HepG2 (cell line): Measurements from ENCODE around the gene YIPF2. TPM values are rescaled to one million over a fixed set of nuclear protein-coding genes. Genes with fewer than 3 reads are reported as not detected.

Experiments
- ATAC-seq: fragments of 200-7000 bp; cut with Tn5 transposase; 3 replicates; pipeline ENCODE4 v1.9.1; 2020; ENCODE audit warnings: mild to moderate bottlenecking, moderate library complexity
- BruUV-seq: library from RNA; stranded (reverse); fragments of 400-500 nt; replicated peaks from 2 replicates; lab custom pipeline; 2021; lab: Mats Ljungman, UMichigan
- CTCF ChIA-PET: fragments of 300-600 bp; formaldehyde crosslinking; extraction: SDS; loops from one replicate; lab custom pipeline; 2021; ENCODE audit warnings: low total read pairs, inconsistent platforms, low intra/inter-chr PET ratio; lab: Yijun Ruan, JAX
- POLR2A ChIA-PET: fragments of 350-600 bp; sonication (Branson Sonifier 250); formaldehyde crosslinking; loops from one replicate; lab custom pipeline; 2020; ENCODE audit warnings: antibody characterized with exemption, inconsistent platforms; lab: Yijun Ruan, JAX
- DNase-seq: peaks from one replicate; pipeline ENCODE4 v3.0.0-alpha.2; 2015; ENCODE audit warnings: low spot score
- FAIRE-seq: peaks from 3 replicates; lab custom pipeline; 2011; peaks lifted over from hg19 to GRCh38; lab: Jason Lieb, UNC
- H2AFZ ChIP-seq: one replicate; pipeline ENCODE4 v1.6.1; 2011; ENCODE audit warnings: low read length, inconsistent platforms
- H3K27ac ChIP-seq: fragments of 300-600 bp; 3 replicates; pipeline ENCODE4 v1.8.0; 2011; ENCODE audit warnings: mixed run types, mild to moderate bottlenecking, mixed read lengths, low read length, inconsistent platforms; ENCODE audit not compliant: insufficient read depth; ENCODE audit errors: extremely low read length
- H3K27me3 ChIP-seq, 2 experiments: fragments of 200-600 bp in 1 of 2; 2 replicates in 1 of 2; 3 replicates in 1 of 2; pipeline versions ENCODE4 v1.6.0 to v1.8.0; 2011; ENCODE audit warnings: low read length in 2 of 2, mild to moderate bottlenecking in 2 of 2, moderate library complexity in 2 of 2, inconsistent platforms in 1 of 2; ENCODE audit not compliant: insufficient read depth in 2 of 2, control insufficient read depth in 1 of 2
- H3K36me3 ChIP-seq, 2 experiments: fragments of 200-600 bp in 1 of 2; replicated peaks in 1 of 2; 2 replicates in 1 of 2; 3 replicates in 1 of 2; pipeline versions ENCODE4 v1.5.1 to v1.8.0; 2011; ENCODE audit warnings: low read length in 2 of 2, inconsistent platforms in 1 of 2; ENCODE audit not compliant: insufficient read depth in 2 of 2, control insufficient read depth in 1 of 2
- H3K4me1 ChIP-seq: 2 replicates; pipeline ENCODE4 v1.5.1; 2012; ENCODE audit warnings: low read length, inconsistent platforms; ENCODE audit not compliant: insufficient read depth
- H3K4me2 ChIP-seq: 2 replicates; pipeline ENCODE4 v1.6.0; 2011; ENCODE audit warnings: low read depth, low read length, inconsistent platforms
- H3K4me3 ChIP-seq, 3 experiments: fragments of 200-600 bp in 1 of 3; sonication (generic), shearing (Covaris generic) in 1 of 3; replicated peaks in 1 of 3; 2 replicates each; pipeline ENCODE4 v1.5.1; 2011 to 2016; ENCODE audit warnings: low read length in 3 of 3, inconsistent platforms in 2 of 3, low read depth in 2 of 3, mild to moderate bottlenecking in 2 of 3, control low read depth in 1 of 3, mixed read lengths in 1 of 3; ENCODE audit not compliant: insufficient read depth in 1 of 3
- H3K79me2 ChIP-seq: one replicate; pipeline ENCODE4 v1.6.1; 2011; ENCODE audit warnings: low read length, inconsistent platforms; ENCODE audit not compliant: insufficient read depth
- H3K9ac ChIP-seq: 2 replicates; pipeline ENCODE4 v1.6.0; 2011; ENCODE audit warnings: mild to moderate bottlenecking, low read depth, low read length, inconsistent platforms; ENCODE audit not compliant: insufficient read depth
- H3K9me3 ChIP-seq: 2 replicates; pipeline ENCODE4 v1.5.1; 2012; ENCODE audit warnings: mild to moderate bottlenecking, low read length
- H4K20me1 ChIP-seq: 2 replicates; pipeline ENCODE4 v1.6.0; 2011; ENCODE audit warnings: inconsistent platforms, mild to moderate bottlenecking, low read length, moderate library complexity; ENCODE audit not compliant: insufficient read depth
- ATM ChIP-seq: fragments of 450-650 bp; IDR thresholded peaks from 2 replicates; pipeline ENCODE4 v1.7.1; 2017; ENCODE audit warnings: mild to moderate bottlenecking, borderline replicate concordance
- ESRRA ChIP-seq: sonication (generic); formaldehyde crosslinking; IDR thresholded peaks from 2 replicates; pipeline ENCODE4 v1.5.1; 2020; ENCODE audit warnings: mild to moderate bottlenecking, low read depth, missing genetic modification reagents
- GTF3A ChIP-seq: sonication (generic); formaldehyde crosslinking; conservative IDR thresholded peaks from 2 replicates; pipeline ENCODE4 v1.4.0; 2020; ENCODE audit warnings: mild to moderate bottlenecking, missing genetic modification reagents
- IKZF4 ChIP-seq: sonication (generic); formaldehyde crosslinking; IDR thresholded peaks from 2 replicates; pipeline ENCODE4 v1.5.1; 2020; ENCODE audit warnings: borderline replicate concordance, mild to moderate bottlenecking, low read depth, missing genetic modification reagents; ENCODE audit errors: not compliant biosample characterization
- PRDM4 ChIP-seq: sonication (generic); formaldehyde crosslinking; IDR thresholded peaks from 2 replicates; pipeline ENCODE4 v1.9.0; 2021; ENCODE audit warnings: missing genetic modification reagents, borderline replicate concordance
- SAP130 ChIP-seq: IDR thresholded peaks from 2 replicates; pipeline ENCODE4 v1.6.1; 2016; ENCODE audit warnings: low read depth
- SMAD1 ChIP-seq: sonication (generic); formaldehyde crosslinking; IDR thresholded peaks from 2 replicates; pipeline ENCODE4 v1.4.0; 2020; ENCODE audit warnings: missing genetic modification reagents, low read depth, mild to moderate bottlenecking, borderline replicate concordance
- TEAD3 ChIP-seq: optimal IDR thresholded peaks from 2 replicates; pipeline ENCODE3; 2016; ENCODE audit warnings: borderline replicate concordance
- ZBED4 ChIP-seq: sonication (generic); formaldehyde crosslinking; IDR thresholded peaks from 2 replicates; pipeline ENCODE4 v1.4.0; 2020; ENCODE audit warnings: missing genetic modification reagents, borderline replicate concordance
- ZNF33B ChIP-seq: sonication (generic); formaldehyde crosslinking; IDR thresholded peaks from 2 replicates; pipeline ENCODE4 v1.5.1; 2020; ENCODE audit warnings: mild to moderate bottlenecking, missing genetic modification reagents
- ZNF362 ChIP-seq: sonication (generic); formaldehyde crosslinking; IDR thresholded peaks from 2 replicates; pipeline ENCODE4 v1.4.0; 2020; ENCODE audit warnings: missing genetic modification reagents, mild to moderate bottlenecking, borderline replicate concordance
- ZNF564 ChIP-seq: sonication (generic); formaldehyde crosslinking; IDR thresholded peaks from 2 replicates; pipeline ENCODE4 v1.8.1; 2023; ENCODE audit warnings: mild to moderate bottlenecking, missing genetic modification reagents
- ZNF670 ChIP-seq: sonication (generic); formaldehyde crosslinking; IDR thresholded peaks from 2 replicates; pipeline ENCODE4 v1.8.0; 2022; ENCODE audit warnings: mild to moderate bottlenecking, missing genetic modification reagents, borderline replicate concordance
- WGBS: methylation state at CpG from one replicate; pipeline ENCODE4 v1.1.6; 2017; ENCODE audit warnings: low lambda C conversion rate; 5-methylcytosine and 5-hydroxymethylcytosine counted together
- in situ Hi-C: cut with HindIII; loops from 2 replicates; pipeline ENCODE4 v1.10.0; 2017; ENCODE audit warnings: low pct_unique_long_range_greater_than_20kb; ENCODE audit not compliant: extremely low pct_ligation_motif_present
- intact Hi-C: fragments of 100-400 bp; cut with micrococcal nuclease; formaldehyde crosslinking; loops from one replicate; pipeline ENCODE4 v1.10.0; 2022; ENCODE audit not compliant: unreplicated experiment
- polyA plus RNA-seq, 8 experiments: library from polyadenylated mRNA; depleted of rRNA in 3 of 8; stranded (reverse) in 7 of 8; unstranded in 1 of 8; fragments of >200 nt; fragmentation: Illumina TruSeq in 4 of 8; extraction: Trizol in 4 of 8; gene quantifications; 2 replicates each; pipeline versions ENCODE4 v1.2.1 to v1.2.3, GENCODE V29; 2011 to 2016; ENCODE audit warnings: low read depth in 4 of 8, missing spikeins in 1 of 8, mixed read lengths in 1 of 8; ENCODE audit not compliant: insufficient read depth in 1 of 8
- total RNA-seq, 5 experiments: library from RNA; depleted of rRNA; stranded (reverse); fragments of >200 nt; fragmentation: Illumina TruSeq; extraction: Trizol; gene quantifications; 2 replicates each; pipeline ENCODE4 v1.2.3, GENCODE V29; 2016; ENCODE audit warnings: low read depth in 1 of 5
- TF ChIP-seq, protein P1 (sequence below): sonication (generic); formaldehyde crosslinking; IDR thresholded peaks from 2 replicates; pipeline ENCODE4 v1.5.0; 2020; ENCODE audit warnings: missing genetic modification reagents

The YIPF2 gene
- total and polyA plus RNA-seq, 2 of the 13 experiments (the other 11 are each of a cell fraction or from before 2014, with no cell fraction given), result 37.3 to 53.2 TPM

DNA sequence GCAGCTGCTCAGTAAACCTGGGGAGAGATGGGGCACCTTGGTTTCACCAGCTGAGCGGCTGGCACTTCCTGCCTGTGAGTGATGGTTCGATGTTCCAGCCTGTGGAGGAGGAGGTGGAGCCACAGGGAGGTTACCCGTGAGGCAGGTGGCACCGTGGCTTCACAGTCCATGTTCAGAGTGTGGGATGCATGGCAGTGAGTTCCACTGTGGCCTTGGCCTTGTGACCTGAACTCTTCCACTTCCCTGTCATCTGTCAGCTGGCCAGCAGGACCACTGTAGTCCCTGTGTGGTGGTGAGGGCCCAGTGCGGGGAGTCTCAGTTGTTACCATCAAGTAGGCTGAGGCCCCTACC, 49.3 kb upstream of the YIPF2 start (continued):
- TF ChIP-seq PRDM4, result no peak
- no peak for TF ChIP-seq IKZF4
- TF ChIP-seq ZNF564, result no peak
- peak; percentile 31; the same call in 1 of the 2 replicates for TF ChIP-seq SAP130 (CRISPR knock-in tag)
- no peak for TF ChIP-seq ATM
- TF ChIP-seq SMAD1 (CRISPR knock-in tag), result no peak

- H3K4me1 ChIP-seq, result peaks cover 30% of the 10 kb centered on the region
- H3K27me3 ChIP-seq, result no peaks in the 10 kb centered on the region
- in situ Hi-C loops (no loop called here), intact Hi-C loops (no loop called here)
- no peak overlapping the region for H3K9ac ChIP-seq
- CTCF ChIA-PET, result interaction anchor here (0.9 kb wide), 1 partner anchor 35 kb away, joined by 3 read pairs; no protein-coding TSS in a partner anchor
- FAIRE-seq, result no peak
- peak; percentile 43 for DNase-seq
- ATAC-seq, result peak; percentile 66
- H3K27ac ChIP-seq, result peak overlapping the region; percentile 48
- H3K4me3 ChIP-seq, result no peak overlapping the region; a peak in 1 of 6 replicates
- no TSS peak for BruUV-seq
- peaks cover 0 to 10% of the 10 kb centered on the region in 2 experiments; a peak in 3 of 5 replicates for H3K36me3 ChIP-seq
- H3K4me2 ChIP-seq, result peak overlapping the region; percentile 10
- H2AFZ ChIP-seq, result no peak overlapping the region
- H3K79me2 ChIP-seq, result peaks cover 79% of the 10 kb centered on the region
- 63% methylated on average over 19 of the region's 19 CpGs for WGBS
- no peaks in the 10 kb centered on the region for H3K9me3 ChIP-seq
- TF ChIP-seq ZBED4 (no peak), ZNF362 (CRISPR knock-in tag) (peak; percentile 45; the same call in 1 of the 2 replicates), TEAD3 (CRISPR knock-in tag) (peak; percentile 68), ZNF33B (CRISPR knock-in tag) (no peak), GTF3A (CRISPR knock-in tag) (no peak), ESRRA (CRISPR knock-in tag) (no peak), ZNF670 (CRISPR knock-in tag) (no peak)
- TF ChIP-seq, protein P1, sequence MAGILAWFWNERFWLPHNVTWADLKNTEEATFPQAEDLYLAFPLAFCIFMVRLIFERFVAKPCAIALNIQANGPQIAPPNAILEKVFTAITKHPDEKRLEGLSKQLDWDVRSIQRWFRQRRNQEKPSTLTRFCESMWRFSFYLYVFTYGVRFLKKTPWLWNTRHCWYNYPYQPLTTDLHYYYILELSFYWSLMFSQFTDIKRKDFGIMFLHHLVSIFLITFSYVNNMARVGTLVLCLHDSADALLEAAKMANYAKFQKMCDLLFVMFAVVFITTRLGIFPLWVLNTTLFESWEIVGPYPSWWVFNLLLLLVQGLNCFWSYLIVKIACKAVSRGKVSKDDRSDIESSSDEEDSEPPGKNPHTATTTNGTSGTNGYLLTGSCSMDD (CRISPR knock-in tag), result no peak
- TF ChIP-seq, all 625 proteins: peak for 2
- POLR2A ChIA-PET, result no interaction called here
- H4K20me1 ChIP-seq, result peaks cover 10% of the 10 kb centered on the region
Measured at GRCh38 chr19:10976131-10976892, 47.9 kb upstream of the YIPF2 start.
